H9 (cell line): ENCODE data around the gene GRB10. TPM values are rescaled to one million over a fixed set of nuclear protein-coding genes. Genes with fewer than 3 reads are reported as not detected.

Source experiments
- DNase-seq: peaks from one replicate; pipeline ENCODE4 v3.0.0-alpha.2; 2017
- H2AFZ ChIP-seq: one replicate; pipeline ENCODE4 v1.6.1; 2013; ENCODE audit warnings: mild to moderate bottlenecking, low read length, control low read depth, moderate library complexity
- H2AK5ac ChIP-seq: 2 replicates; pipeline ENCODE4 v1.6.1; 2013; ENCODE audit warnings: low read length, control low read depth, mixed read lengths; ENCODE audit not compliant: insufficient read length
- H2BK120ac ChIP-seq: one replicate; pipeline ENCODE4 v1.6.1; 2013; ENCODE audit warnings: low read depth, mild to moderate bottlenecking, low read length, control low read depth, inconsistent platforms; ENCODE audit not compliant: poor library complexity, severe bottlenecking
- H2BK12ac ChIP-seq: 2 replicates; pipeline ENCODE4 v1.6.1; 2013; ENCODE audit warnings: low read length, control low read depth, mixed read lengths, low read depth; ENCODE audit not compliant: insufficient read length
- H2BK15ac ChIP-seq: 2 replicates; pipeline ENCODE4 v1.6.1; 2013; ENCODE audit warnings: low read depth, low read length, control low read depth
- H2BK20ac ChIP-seq: one replicate; pipeline ENCODE4 v1.6.1; 2013; ENCODE audit warnings: low read depth, mild to moderate bottlenecking, low read length, control low read depth, inconsistent platforms; ENCODE audit not compliant: poor library complexity, severe bottlenecking
- H2BK5ac ChIP-seq: 2 replicates; pipeline ENCODE4 v1.6.1; 2013; ENCODE audit warnings: low read length, control low read depth, mixed read lengths; ENCODE audit not compliant: insufficient read length
- H3K14ac ChIP-seq: 2 replicates; pipeline ENCODE4 v1.6.1; 2013; ENCODE audit warnings: low read length, control low read depth; ENCODE audit not compliant: insufficient read depth
- H3K18ac ChIP-seq: 2 replicates; pipeline ENCODE4 v1.6.1; 2013; ENCODE audit warnings: low read depth, mild to moderate bottlenecking, mixed read lengths, low read length, control low read depth; ENCODE audit not compliant: insufficient read length
- H3K23ac ChIP-seq: 2 replicates; pipeline ENCODE4 v1.6.1; 2013; ENCODE audit warnings: low read length, control low read depth, mixed read lengths, low read depth; ENCODE audit not compliant: insufficient read length
- H3K23me2 ChIP-seq: 2 replicates; pipeline ENCODE4 v1.6.1; 2013; ENCODE audit warnings: low read depth, mild to moderate bottlenecking, mixed read lengths, low read length, control low read depth; ENCODE audit not compliant: insufficient read length, poor library complexity, severe bottlenecking
- H3K27ac ChIP-seq: 2 replicates; pipeline ENCODE4 v1.5.1; 2013; ENCODE audit warnings: low read length, control low read depth, mixed read lengths, low read depth; ENCODE audit not compliant: insufficient read length
- H3K27me3 ChIP-seq: 2 replicates; pipeline ENCODE4 v1.6.1; 2013; ENCODE audit warnings: low read length, control low read depth, inconsistent platforms; ENCODE audit not compliant: insufficient read depth
- H3K4ac ChIP-seq: 2 replicates; pipeline ENCODE4 v1.6.1; 2013; ENCODE audit warnings: low read depth, mild to moderate bottlenecking, control low read depth, inconsistent platforms, low read length, moderate library complexity
- H3K4me1 ChIP-seq: 2 replicates; pipeline ENCODE4 v1.6.1; 2013; ENCODE audit warnings: low read length, control low read depth, inconsistent platforms; ENCODE audit not compliant: insufficient read depth
- H3K4me2 ChIP-seq: 2 replicates; pipeline ENCODE4 v1.6.1; 2013; ENCODE audit warnings: low read length, control low read depth, mixed read lengths; ENCODE audit not compliant: insufficient read length, insufficient read depth
- H3K56ac ChIP-seq: 2 replicates; pipeline ENCODE4 v1.6.1; 2013; ENCODE audit warnings: low read depth, mild to moderate bottlenecking, mixed read lengths, low read length, control low read depth; ENCODE audit not compliant: insufficient read length
- H3K79me1 ChIP-seq: 2 replicates; pipeline ENCODE4 v1.6.1; 2013; ENCODE audit warnings: low read depth, mild to moderate bottlenecking, moderate library complexity, low read length, control low read depth, inconsistent platforms; ENCODE audit not compliant: insufficient read depth, poor library complexity, severe bottlenecking
- H3K79me2 ChIP-seq: 2 replicates; pipeline ENCODE4 v1.6.1; 2013; ENCODE audit warnings: low read length, control low read depth, inconsistent platforms; ENCODE audit not compliant: insufficient read depth
- H3K9ac ChIP-seq: 2 replicates; pipeline ENCODE4 v1.6.1; 2013; ENCODE audit warnings: low read length, control low read depth, mixed read lengths; ENCODE audit not compliant: insufficient read length; ENCODE audit errors: extremely low read depth
- H3K9me3 ChIP-seq: one replicate; pipeline ENCODE4 v1.6.1; 2013; ENCODE audit warnings: low read depth, low read length, inconsistent platforms; ENCODE audit not compliant: control insufficient read depth
- H3T11ph ChIP-seq: one replicate; pipeline ENCODE4 v1.6.1; 2013; ENCODE audit warnings: mild to moderate bottlenecking, low read length, control low read depth, inconsistent platforms
- H4K20me1 ChIP-seq: one replicate; pipeline ENCODE4 v1.6.1; 2013; ENCODE audit not compliant: control insufficient read depth, insufficient read length, insufficient read depth
- H4K5ac ChIP-seq: 2 replicates; pipeline ENCODE4 v1.6.1; 2013; ENCODE audit warnings: low read depth, mild to moderate bottlenecking, mixed read lengths, low read length, control low read depth; ENCODE audit not compliant: insufficient read length
- H4K8ac ChIP-seq: replicated peaks from 2 replicates; pipeline ENCODE4 v1.6.1; 2013; ENCODE audit warnings: low read length, control low read depth, mixed read lengths, low read depth; ENCODE audit not compliant: insufficient read length
- H4K91ac ChIP-seq: 2 replicates; pipeline ENCODE4 v1.6.1; 2013; ENCODE audit warnings: low read depth, mild to moderate bottlenecking, moderate library complexity, mixed read lengths, low read length, control low read depth; ENCODE audit not compliant: insufficient read length
- H3K27ac Mint-ChIP-seq, 3 experiments: 2 replicates in 2 of 3; 3 replicates in 1 of 3; pipeline ENCODE4 v1.8.0; 2020 to 2021; ENCODE audit warnings: mixed read lengths in 3 of 3, mild to moderate bottlenecking in 1 of 3, moderate library complexity in 1 of 3
- H3K27me3 Mint-ChIP-seq: 2 replicates; pipeline ENCODE4 v1.8.0; 2021; ENCODE audit warnings: low read depth, mild to moderate bottlenecking, moderate library complexity, mixed read lengths
- H3K36me3 Mint-ChIP-seq, 3 experiments: 2 replicates in 2 of 3; 3 replicates in 1 of 3; pipeline ENCODE4 v1.8.0; 2020 to 2021; ENCODE audit warnings: low read depth in 3 of 3, mixed read lengths in 3 of 3; ENCODE audit not compliant: insufficient read depth in 1 of 3
- H3K4me1 Mint-ChIP-seq, 2 experiments: 2 replicates each; pipeline ENCODE4 v1.8.0; 2020; ENCODE audit warnings: mixed read lengths in 2 of 2
- H3K4me3 Mint-ChIP-seq, 2 experiments: 2 replicates in 1 of 2; 3 replicates in 1 of 2; pipeline ENCODE4 v1.8.0; 2020 to 2021; ENCODE audit warnings: mild to moderate bottlenecking in 2 of 2, mixed read lengths in 2 of 2, moderate library complexity in 1 of 2
- H3K9me3 Mint-ChIP-seq, 2 experiments: 2 replicates in 1 of 2; 3 replicates in 1 of 2; pipeline ENCODE4 v1.8.0; 2020; ENCODE audit warnings: mild to moderate bottlenecking in 2 of 2, mixed read lengths in 2 of 2, moderate library complexity in 1 of 2
- CTCF ChIP-seq: fragments of 200-600 bp; sonication (generic); conservative IDR thresholded peaks from 3 replicates; pipeline ENCODE4 v1.8.0; 2021; ENCODE audit warnings: antibody characterized with exemption, mild to moderate bottlenecking
- whole genome bisulfite sequencing: extraction: QIAGEN DNeasy Blood & Tissue Kit; methylation state at CpG from one replicate; pipeline ENCODE4 v1.1.7; 2013; ENCODE audit warnings: missing lambda C conversion rate, low lambda C conversion rate, mixed read lengths; ENCODE audit not compliant: insufficient read length; ENCODE audit errors: extremely low coverage; 5-methylcytosine and 5-hydroxymethylcytosine counted together
- total RNA-seq: library from RNA; stranded (reverse); gene quantifications from 2 replicates; pipeline ENCODE4 v1.2.1, GENCODE V29; 2021

GRB10 gene
- total RNA-seq, 1 experiment from 2014 or later = 108 TPM

- H2BK12ac ChIP-seq = no peak overlapping the region
- no peak overlapping the region for H3T11ph ChIP-seq
- no peak overlapping the region for H2AK5ac ChIP-seq
- WGBS = no CpG with 5 or more reads among the region's 13 CpGs
- Mint-ChIP-seq H3K9me3 (peaks cover under 1 to 5% of the 10 kb centered on the region in 2 experiments; a peak in 2 of 5 replicates), H3K36me3 (peaks cover 26 to 47% (median 31%) of the 10 kb centered on the region in 3 experiments), H3K27ac (no peak overlapping the region; a peak in 2 of 7 replicates), H3K27me3 (no peaks in the 10 kb centered on the region), H3K4me1 (peaks cover 1 to 4% of the 10 kb centered on the region in 2 experiments; a peak in 2 of 4 replicates), H3K4me3 (no peak overlapping the region)
- no peaks in the 10 kb centered on the region for H3K27me3 ChIP-seq
- no peaks in the 10 kb centered on the region for H3K9me3 ChIP-seq
- no peak overlapping the region for H3K4ac ChIP-seq
- H3K14ac ChIP-seq = no peak overlapping the region
- H3K23me2 ChIP-seq = no peaks in the 10 kb centered on the region
- H2BK15ac ChIP-seq = no peak overlapping the region
- H4K8ac ChIP-seq = no peak overlapping the region
- no peak overlapping the region for H3K56ac ChIP-seq
- no peak overlapping the region for H3K9ac ChIP-seq
- no peak overlapping the region for H2BK120ac ChIP-seq
- no peak overlapping the region for H4K5ac ChIP-seq
- no peak overlapping the region for H2AFZ ChIP-seq
- no peak overlapping the region for H2BK20ac ChIP-seq
- H2BK5ac ChIP-seq = no peak overlapping the region
- no peaks in the 10 kb centered on the region for H3K79me1 ChIP-seq
- TF ChIP-seq CTCF = no peak
- no peaks in the 10 kb centered on the region for H3K79me2 ChIP-seq
- no peak overlapping the region for H3K27ac ChIP-seq
- no peaks in the 10 kb centered on the region for H4K20me1 ChIP-seq
- no peak overlapping the region for H3K23ac ChIP-seq
- H4K91ac ChIP-seq = no peak overlapping the region
- H3K18ac ChIP-seq = no peak overlapping the region
- no peak for DNase-seq
- H3K4me1 ChIP-seq = no peaks in the 10 kb centered on the region
- H3K4me2 ChIP-seq = no peak overlapping the region
These were observed 192.2 kb downstream of the GRB10 start for GRCh38 chr7:50590535-50590934.
